HepG2 (cell line): ENCODE results near the gene NARF. TPM values are rescaled to one million over a fixed set of nuclear protein-coding genes. Genes with fewer than 3 reads are reported as not detected.
A peak's percentile ranks its signal among the peaks of the same experiment; 100 is the strongest.

Experiments
- ARID5B ChIP-seq: IDR thresholded peaks from 2 replicates; pipeline ENCODE4 v1.4.0; 2020; ENCODE audit warnings: mild to moderate bottlenecking, missing genetic modification reagents
- DPF2 ChIP-seq: sonication (generic); formaldehyde crosslinking; IDR thresholded peaks from 2 replicates; pipeline ENCODE4 v1.4.0; 2020; ENCODE audit warnings: mild to moderate bottlenecking, low read depth, missing genetic modification reagents, borderline replicate concordance
- FOXO1 ChIP-seq: sonication (generic); formaldehyde crosslinking; IDR thresholded peaks from 2 replicates; pipeline ENCODE4 v1.4.0; 2020; ENCODE audit warnings: missing genetic modification reagents
- FOXP1 ChIP-seq, 2 experiments: fragments of 450-650 bp in 1 of 2; IDR thresholded peaks; 2 replicates each; pipeline ENCODE4 v1.6.1; 2017 to 2018; ENCODE audit warnings: antibody characterized with exemption in 1 of 2
- GLMP ChIP-seq: sonication (generic); formaldehyde crosslinking; IDR thresholded peaks from 2 replicates; pipeline ENCODE4 v1.9.0; 2021; ENCODE audit warnings: missing genetic modification reagents, mild to moderate bottlenecking, borderline replicate concordance
- LCORL ChIP-seq, 2 experiments: fragments of 450-650 bp in 1 of 2; sonication (generic) in 1 of 2; formaldehyde crosslinking in 1 of 2; IDR thresholded peaks; 2 replicates each; pipeline versions ENCODE4 v1.5.0 to v1.6.1; 2017 to 2020; ENCODE audit warnings: antibody characterized with exemption in 1 of 2, missing genetic modification reagents in 1 of 2
- MYNN ChIP-seq: sonication (generic); formaldehyde crosslinking; IDR thresholded peaks from 2 replicates; pipeline ENCODE4 v1.4.0; 2020; ENCODE audit warnings: mild to moderate bottlenecking, low read depth, missing genetic modification reagents
- PAWR ChIP-seq: sonication (generic); formaldehyde crosslinking; IDR thresholded peaks from 2 replicates; pipeline ENCODE4 v1.4.0; 2020; ENCODE audit warnings: missing genetic modification reagents, mild to moderate bottlenecking, borderline replicate concordance
- RFX5 ChIP-seq: IDR thresholded peaks from 2 replicates; pipeline ENCODE4 v1.6.1; 2011; ENCODE audit warnings: low read depth, low read length, improper control_type of control experiment
- SETDB1 ChIP-seq: sonication (generic); formaldehyde crosslinking; IDR thresholded peaks from 2 replicates; pipeline ENCODE4 v1.5.1; 2020; ENCODE audit warnings: missing genetic modification reagents, mild to moderate bottlenecking, borderline replicate concordance
- TEAD3 ChIP-seq: optimal IDR thresholded peaks from 2 replicates; pipeline ENCODE3; 2016; ENCODE audit warnings: borderline replicate concordance
- ZMYM2 ChIP-seq: sonication (generic); formaldehyde crosslinking; IDR thresholded peaks from 2 replicates; pipeline ENCODE4 v1.8.0; 2022; ENCODE audit warnings: mild to moderate bottlenecking, missing genetic modification reagents
- ZNF33B ChIP-seq: sonication (generic); formaldehyde crosslinking; IDR thresholded peaks from 2 replicates; pipeline ENCODE4 v1.5.1; 2020; ENCODE audit warnings: mild to moderate bottlenecking, missing genetic modification reagents
- ZNF556 ChIP-seq: sonication (generic); formaldehyde crosslinking; IDR thresholded peaks from 2 replicates; pipeline ENCODE4 v1.4.0; 2020; ENCODE audit warnings: mild to moderate bottlenecking, missing genetic modification reagents, borderline replicate concordance
- polyA plus RNA-seq, 8 experiments: library from polyadenylated mRNA; depleted of rRNA in 3 of 8; stranded (reverse) in 7 of 8; unstranded in 1 of 8; fragments of >200 nt; fragmentation: Illumina TruSeq in 4 of 8; extraction: Trizol in 4 of 8; gene quantifications; 2 replicates each; pipeline versions ENCODE4 v1.2.1 to v1.2.3, GENCODE V29; 2011 to 2016; ENCODE audit warnings: low read depth in 4 of 8, missing spikeins in 1 of 8, mixed read lengths in 1 of 8; ENCODE audit not compliant: insufficient read depth in 1 of 8
- total RNA-seq, 5 experiments: library from RNA; depleted of rRNA; stranded (reverse); fragments of >200 nt; fragmentation: Illumina TruSeq; extraction: Trizol; gene quantifications; 2 replicates each; pipeline ENCODE4 v1.2.3, GENCODE V29; 2016; ENCODE audit warnings: low read depth in 1 of 5
- TF ChIP-seq, protein P1 (sequence below), 2 experiments: sonication (generic) in 1 of 2; formaldehyde crosslinking in 1 of 2; IDR thresholded peaks; 2 replicates each; pipeline versions ENCODE4 v1.4.0 to v1.6.1; 2018 to 2020; ENCODE audit warnings: missing genetic modification reagents in 2 of 2, borderline replicate concordance in 1 of 2, low read depth in 1 of 2, mild to moderate bottlenecking in 1 of 2, missing biosample characterization in 1 of 2
- TF ChIP-seq, protein P2 (sequence below): sonication (generic); formaldehyde crosslinking; IDR thresholded peaks from 2 replicates; pipeline ENCODE4 v1.9.0; 2021; ENCODE audit warnings: missing genetic modification reagents, borderline replicate concordance

The NARF gene
- total and polyA plus RNA-seq, 2 of the 13 experiments (the other 11 are each of a cell fraction or from before 2014, with no cell fraction given) = 61.1 to 144 TPM

DNA sequence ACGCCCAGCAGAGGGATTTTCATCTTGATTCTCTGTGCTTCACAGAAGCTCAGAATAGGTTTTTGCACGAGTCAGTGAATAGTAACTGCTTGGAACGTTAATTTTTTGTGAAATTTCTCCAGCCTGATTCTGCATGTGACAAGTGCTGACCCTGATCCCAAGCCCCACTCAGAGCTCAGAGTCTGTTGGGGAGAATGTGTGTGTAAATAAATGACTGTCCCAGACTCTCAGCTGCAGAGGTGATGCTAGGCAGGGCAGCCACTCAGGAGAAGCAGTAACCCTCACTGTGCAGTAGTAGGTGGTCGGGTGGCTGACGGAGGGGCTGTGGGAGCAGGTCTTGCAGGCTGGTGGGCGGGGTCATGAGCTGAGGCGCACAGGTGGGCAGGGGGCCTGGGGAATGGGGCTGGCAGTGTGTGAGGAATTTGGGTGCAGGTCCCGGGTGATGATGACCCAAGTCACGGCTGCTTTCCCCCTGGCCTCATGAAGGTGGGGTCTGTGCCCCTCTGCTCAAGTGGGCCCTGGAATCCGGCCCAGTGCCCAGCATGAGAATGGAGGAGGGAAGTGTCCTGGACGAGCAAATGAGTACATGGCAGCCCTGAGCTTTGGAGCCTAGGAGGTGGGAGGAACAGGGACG, 44.7 kb downstream of the NARF start (continued):
- TF ChIP-seq, protein P1, sequence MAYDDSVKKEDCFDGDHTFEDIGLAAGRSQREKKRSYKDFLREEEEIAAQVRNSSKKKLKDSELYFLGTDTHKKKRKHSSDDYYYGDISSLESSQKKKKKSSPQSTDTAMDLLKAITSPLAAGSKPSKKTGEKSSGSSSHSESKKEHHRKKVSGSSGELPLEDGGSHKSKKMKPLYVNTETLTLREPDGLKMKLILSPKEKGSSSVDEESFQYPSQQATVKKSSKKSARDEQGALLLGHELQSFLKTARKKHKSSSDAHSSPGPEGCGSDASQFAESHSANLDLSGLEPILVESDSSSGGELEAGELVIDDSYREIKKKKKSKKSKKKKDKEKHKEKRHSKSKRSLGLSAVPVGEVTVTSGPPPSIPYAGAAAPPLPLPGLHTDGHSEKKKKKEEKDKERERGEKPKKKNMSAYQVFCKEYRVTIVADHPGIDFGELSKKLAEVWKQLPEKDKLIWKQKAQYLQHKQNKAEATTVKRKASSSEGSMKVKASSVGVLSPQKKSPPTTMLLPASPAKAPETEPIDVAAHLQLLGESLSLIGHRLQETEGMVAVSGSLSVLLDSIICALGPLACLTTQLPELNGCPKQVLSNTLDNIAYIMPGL (CRISPR knock-in tag; IDR thresholded peaks at IDR 0.05; ENCODE audit: borderline replicate concordance in 1 of 2, low read depth in 1 of 2) = no peak
- TF ChIP-seq FOXP1 (IDR thresholded peaks at IDR 0.05) (no peak), FOXP1 (CRISPR knock-in tag; IDR thresholded peaks at IDR 0.05) (0 out of 2 replicates have a peak, but pooled peaks have one; percentile 8), TEAD3 (CRISPR knock-in tag) (peak; percentile 83), ZNF556 (CRISPR knock-in tag) (peak; percentile 24; the same call in 1 of the 2 replicates), ARID5B (peak; percentile 63), PAWR (CRISPR knock-in tag) (no peak), RFX5 (no peak), MYNN (CRISPR knock-in tag) (no peak), FOXO1 (0 out of 2 replicates have a peak, but pooled peaks have one; percentile 15), SETDB1 (no peak), DPF2 (CRISPR knock-in tag) (0 out of 2 replicates have a peak, but pooled peaks have one; percentile 23), ZNF33B (CRISPR knock-in tag) (0 out of 2 replicates have a peak, but pooled peaks have one; percentile 7), LCORL (IDR thresholded peaks at IDR 0.05) (no peak), LCORL (CRISPR knock-in tag; IDR thresholded peaks at IDR 0.05) (no peak), GLMP (no peak), ZMYM2 (no peak)
- TF ChIP-seq, protein P2, sequence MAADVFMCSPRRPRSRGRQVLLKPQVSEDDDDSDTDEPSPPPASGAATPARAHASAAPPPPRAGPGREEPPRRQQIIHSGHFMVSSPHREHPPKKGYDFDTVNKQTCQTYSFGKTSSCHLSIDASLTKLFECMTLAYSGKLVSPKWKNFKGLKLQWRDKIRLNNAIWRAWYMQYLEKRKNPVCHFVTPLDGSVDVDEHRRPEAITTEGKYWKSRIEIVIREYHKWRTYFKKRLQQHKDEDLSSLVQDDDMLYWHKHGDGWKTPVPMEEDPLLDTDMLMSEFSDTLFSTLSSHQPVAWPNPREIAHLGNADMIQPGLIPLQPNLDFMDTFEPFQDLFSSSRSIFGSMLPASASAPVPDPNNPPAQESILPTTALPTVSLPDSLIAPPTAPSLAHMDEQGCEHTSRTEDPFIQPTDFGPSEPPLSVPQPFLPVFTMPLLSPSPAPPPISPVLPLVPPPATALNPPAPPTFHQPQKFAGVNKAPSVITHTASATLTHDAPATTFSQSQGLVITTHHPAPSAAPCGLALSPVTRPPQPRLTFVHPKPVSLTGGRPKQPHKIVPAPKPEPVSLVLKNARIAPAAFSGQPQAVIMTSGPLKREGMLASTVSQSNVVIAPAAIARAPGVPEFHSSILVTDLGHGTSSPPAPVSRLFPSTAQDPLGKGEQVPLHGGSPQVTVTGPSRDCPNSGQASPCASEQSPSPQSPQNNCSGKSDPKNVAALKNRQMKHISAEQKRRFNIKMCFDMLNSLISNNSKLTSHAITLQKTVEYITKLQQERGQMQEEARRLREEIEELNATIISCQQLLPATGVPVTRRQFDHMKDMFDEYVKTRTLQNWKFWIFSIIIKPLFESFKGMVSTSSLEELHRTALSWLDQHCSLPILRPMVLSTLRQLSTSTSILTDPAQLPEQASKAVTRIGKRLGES (CRISPR knock-in tag) = no peak
